A673 (cell line): ENCODE results near the gene DOK3. TPM values are rescaled to one million over a fixed set of nuclear protein-coding genes. Genes with fewer than 3 reads are reported as not detected.
A peak's percentile ranks its signal among the peaks of the same experiment; 100 is the strongest.

Source experiments
- BruUV-seq: library from RNA; stranded (reverse); fragments of 400-500 nt; replicated peaks from 2 replicates; lab custom pipeline; 2021; lab: Mats Ljungman, UMichigan
- CTCF ChIA-PET: fragments of 300-600 bp; sonication (Branson Sonifier 250); formaldehyde crosslinking; loops from one replicate; lab custom pipeline; 2022; ENCODE audit warnings: antibody characterized with exemption; lab: Charles Lee
- POLR2A ChIA-PET: fragments of 300-600 bp; sonication (Branson Sonifier 250); formaldehyde crosslinking; loops from one replicate; lab custom pipeline; 2022; ENCODE audit warnings: antibody characterized with exemption; ENCODE audit not compliant: low non-redundant PET; lab: Charles Lee
- DNase-seq: peaks from one replicate; pipeline ENCODE4 v3.0.0-alpha.2; 2015; ENCODE audit warnings: low spot score
- H3K27ac ChIP-seq: fragments of 200-600 bp; sonication (generic); 2 replicates; pipeline ENCODE4 v1.5.1; 2016; ENCODE audit warnings: mixed run types, low read depth, mild to moderate bottlenecking, mixed read lengths, antibody characterized with exemption, low read length; ENCODE audit not compliant: poor library complexity, severe bottlenecking
- H3K27me3 ChIP-seq: fragments of 200-600 bp; sonication (generic); replicated peaks from 2 replicates; pipeline ENCODE4 v1.6.1; 2017; ENCODE audit warnings: mixed run types, low read depth, mild to moderate bottlenecking, mixed read lengths, antibody characterized with exemption, low read length; ENCODE audit not compliant: insufficient read depth, poor library complexity
- H3K36me3 ChIP-seq: fragments of 200-600 bp; sonication (generic); 2 replicates; pipeline ENCODE4 v1.6.1; 2016; ENCODE audit warnings: mixed run types, mild to moderate bottlenecking, mixed read lengths, antibody characterized with exemption, low read length; ENCODE audit not compliant: insufficient read depth, poor library complexity, severe bottlenecking
- H3K4me1 ChIP-seq: fragments of 200-600 bp; sonication (generic); 2 replicates; pipeline ENCODE4 v1.6.1; 2017; ENCODE audit warnings: mixed run types, mild to moderate bottlenecking, mixed read lengths, antibody characterized with exemption, low read length; ENCODE audit not compliant: insufficient read depth, poor library complexity, severe bottlenecking
- H3K4me3 ChIP-seq: fragments of 200-600 bp; sonication (generic); 2 replicates; pipeline ENCODE4 v1.5.1; 2016; ENCODE audit warnings: low read depth, mixed run types, mild to moderate bottlenecking, mixed read lengths, low read length; ENCODE audit not compliant: poor library complexity, severe bottlenecking
- H3K9me3 ChIP-seq: fragments of 200-600 bp; sonication (generic); 2 replicates; pipeline ENCODE4 v1.6.1; 2016; ENCODE audit warnings: mixed run types, low read depth, mild to moderate bottlenecking, mixed read lengths, antibody characterized with exemption, low read length; ENCODE audit not compliant: poor library complexity, severe bottlenecking
- CTCF ChIP-seq: fragments of 300-800, 200-600 bp; sonication (generic); conservative IDR thresholded peaks from 2 replicates; pipeline ENCODE4 v1.5.1; 2017; ENCODE audit warnings: low read depth, mild to moderate bottlenecking, antibody characterized with exemption, low read length, moderate library complexity, mixed read lengths
- EZH2 ChIP-seq: fragments of 200-600 bp; sonication (generic); IDR thresholded peaks from 2 replicates; pipeline ENCODE4 v1.6.1; 2017; ENCODE audit warnings: borderline replicate concordance, low read depth, mild to moderate bottlenecking, mixed read lengths, antibody characterized with exemption, low read length; ENCODE audit not compliant: poor library complexity, severe bottlenecking
- intact Hi-C: fragments of 100-400 bp; cut with micrococcal nuclease; formaldehyde crosslinking; loops from one replicate; pipeline ENCODE4 v1.10.0; 2022; ENCODE audit not compliant: unreplicated experiment
- total RNA-seq: library from RNA; stranded (reverse); gene quantifications from 2 replicates; pipeline ENCODE4 v1.2.3, GENCODE V29; 2021

DOK3 gene
- total RNA-seq, 1 experiment from 2014 or later = 15.0 TPM

GRCh38 chr5:177482359-177482795 lies 27.2 kb downstream of the DOK3 start:
- ChIA-PET POLR2A (no interaction called here), CTCF (interaction anchor here (0.6 kb wide), 1 partner anchor 175 kb away, joined by 5 read pairs; no protein-coding TSS in a partner anchor)
- no peak overlapping the region for H3K27ac ChIP-seq
- peaks cover 8% of the 10 kb centered on the region for H3K36me3 ChIP-seq
- no peaks in the 10 kb centered on the region for H3K4me1 ChIP-seq
- no peaks in the 10 kb centered on the region for H3K9me3 ChIP-seq
- DNase-seq = no peak
- BruUV-seq = no TSS peak
- intact Hi-C loops = no loop called here
- no peaks in the 10 kb centered on the region for H3K27me3 ChIP-seq
- no peak for TF ChIP-seq EZH2
- TF ChIP-seq CTCF = no peak
- no peak overlapping the region for H3K4me3 ChIP-seq

- DNase-seq = no peak
- Histone ChIP-seq H3K4me3 (no peak overlapping the region), H3K9me3 (no peaks in the 10 kb centered on the region), H3K36me3 (no peaks in the 10 kb centered on the region), H3K27me3 (no peaks in the 10 kb centered on the region), H3K27ac (peak overlapping the region; percentile 30), H3K4me1 (no peaks in the 10 kb centered on the region)
- ChIA-PET POLR2A (interaction anchor here (0.6 kb wide), 1 partner anchor 25 kb away, joined by 4 read pairs; no protein-coding TSS in a partner anchor), CTCF (no interaction called here)
- intact Hi-C loops = no loop called here
- BruUV-seq = no TSS peak
- no peak for TF ChIP-seq EZH2
- no peak for TF ChIP-seq CTCF
Observed at GRCh38 chr5:177479774-177480173, 29.9 kb downstream of the DOK3 start.

GRCh38 chr5:177478711-177479646 lies 30.6 kb downstream of the DOK3 start:
- H3K27ac ChIP-seq = peak overlapping the region; percentile 65
- H3K27me3 ChIP-seq = no peaks in the 10 kb centered on the region
- no peaks in the 10 kb centered on the region for H3K9me3 ChIP-seq
- peaks cover 3% of the 10 kb centered on the region for H3K4me1 ChIP-seq
- TF ChIP-seq EZH2 (no peak), CTCF (no peak)
- POLR2A ChIA-PET = no interaction called here
- CTCF ChIA-PET = no interaction called here
- H3K36me3 ChIP-seq = no peaks in the 10 kb centered on the region
- no TSS peak for BruUV-seq
- DNase-seq = no peak
- intact Hi-C loops = no loop called here
- no peak overlapping the region for H3K4me3 ChIP-seq
